Stimulated activated CD4-positive, alpha-beta T cell treated with anti-CD3 and anti-CD28 coated beads, TNF-alpha, amount 100 ng/mL, for 48 hours (primary cell): ENCODE measurements around the gene ATG9B.

Source experiments
- DNase-seq, 3 donors: peaks; one replicate each; pipeline ENCODE4 v3.0.0-alpha.2; 2020; ENCODE audit warnings: low read depth in 3 of 3

Gene ATG9B, protein sequence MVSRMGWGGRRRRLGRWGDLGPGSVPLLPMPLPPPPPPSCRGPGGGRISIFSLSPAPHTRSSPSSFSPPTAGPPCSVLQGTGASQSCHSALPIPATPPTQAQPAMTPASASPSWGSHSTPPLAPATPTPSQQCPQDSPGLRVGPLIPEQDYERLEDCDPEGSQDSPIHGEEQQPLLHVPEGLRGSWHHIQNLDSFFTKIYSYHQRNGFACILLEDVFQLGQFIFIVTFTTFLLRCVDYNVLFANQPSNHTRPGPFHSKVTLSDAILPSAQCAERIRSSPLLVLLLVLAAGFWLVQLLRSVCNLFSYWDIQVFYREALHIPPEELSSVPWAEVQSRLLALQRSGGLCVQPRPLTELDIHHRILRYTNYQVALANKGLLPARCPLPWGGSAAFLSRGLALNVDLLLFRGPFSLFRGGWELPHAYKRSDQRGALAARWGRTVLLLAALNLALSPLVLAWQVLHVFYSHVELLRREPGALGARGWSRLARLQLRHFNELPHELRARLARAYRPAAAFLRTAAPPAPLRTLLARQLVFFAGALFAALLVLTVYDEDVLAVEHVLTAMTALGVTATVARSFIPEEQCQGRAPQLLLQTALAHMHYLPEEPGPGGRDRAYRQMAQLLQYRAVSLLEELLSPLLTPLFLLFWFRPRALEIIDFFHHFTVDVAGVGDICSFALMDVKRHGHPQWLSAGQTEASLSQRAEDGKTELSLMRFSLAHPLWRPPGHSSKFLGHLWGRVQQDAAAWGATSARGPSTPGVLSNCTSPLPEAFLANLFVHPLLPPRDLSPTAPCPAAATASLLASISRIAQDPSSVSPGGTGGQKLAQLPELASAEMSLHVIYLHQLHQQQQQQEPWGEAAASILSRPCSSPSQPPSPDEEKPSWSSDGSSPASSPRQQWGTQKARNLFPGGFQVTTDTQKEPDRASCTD

DNA sequence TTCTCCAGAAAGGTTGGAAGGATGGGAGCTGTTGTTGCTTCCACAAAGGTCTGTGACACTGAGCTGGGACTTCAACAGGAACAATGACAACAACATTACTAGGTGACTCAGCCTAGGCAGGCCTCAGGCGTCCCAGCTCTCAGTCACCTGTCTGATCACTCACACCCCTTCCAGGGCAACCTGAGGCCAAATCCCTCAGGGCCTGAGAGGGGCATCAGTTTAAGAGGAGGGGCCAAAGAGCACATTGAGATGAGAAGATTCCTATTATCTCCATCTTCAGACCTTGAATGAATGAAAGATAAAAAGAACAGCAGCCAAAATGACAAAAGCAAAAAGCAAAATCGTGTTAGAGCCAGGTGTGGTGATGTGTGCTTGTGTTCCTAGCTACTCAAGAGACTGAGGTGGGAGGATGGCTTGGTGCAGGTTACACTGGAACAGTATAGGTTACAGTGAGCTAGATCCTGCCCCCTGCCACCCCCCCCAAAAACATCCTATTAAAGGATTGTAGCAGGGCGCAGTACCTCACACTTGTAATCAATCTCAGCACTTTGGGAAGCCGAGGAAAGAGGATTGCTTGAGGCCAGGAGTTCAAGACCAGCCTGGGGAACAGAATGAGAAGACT is at the start of gene ATG9B:
ATG9B (minus strand) TSS at position 60 of the 622 bp plus-strand sequence. CDS start 71 bp downstream, outside the sequence.
- no peak for DNase-seq

DNA sequence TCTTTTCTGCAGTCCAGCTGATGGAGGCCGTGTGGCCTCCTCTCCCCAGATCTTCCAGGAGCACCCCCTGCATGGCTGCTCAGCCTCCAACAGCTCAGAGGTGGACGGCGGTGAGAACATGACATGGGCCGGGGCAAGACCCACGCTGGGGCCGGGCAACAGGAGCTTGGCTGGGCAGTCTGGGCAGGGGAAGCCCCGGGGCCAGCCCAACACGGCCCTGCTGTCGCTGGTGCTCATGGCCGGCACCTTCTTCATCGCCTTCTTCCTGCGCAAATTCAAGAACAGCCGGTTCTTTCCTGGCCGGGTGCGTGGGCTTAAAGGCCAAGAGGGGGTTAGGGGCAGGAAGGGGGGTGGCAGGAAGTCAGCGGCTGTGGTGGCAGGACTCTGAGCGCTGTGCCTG is 49.7 kb upstream of the ATG9B start:
- DNase-seq = no peak

DNA sequence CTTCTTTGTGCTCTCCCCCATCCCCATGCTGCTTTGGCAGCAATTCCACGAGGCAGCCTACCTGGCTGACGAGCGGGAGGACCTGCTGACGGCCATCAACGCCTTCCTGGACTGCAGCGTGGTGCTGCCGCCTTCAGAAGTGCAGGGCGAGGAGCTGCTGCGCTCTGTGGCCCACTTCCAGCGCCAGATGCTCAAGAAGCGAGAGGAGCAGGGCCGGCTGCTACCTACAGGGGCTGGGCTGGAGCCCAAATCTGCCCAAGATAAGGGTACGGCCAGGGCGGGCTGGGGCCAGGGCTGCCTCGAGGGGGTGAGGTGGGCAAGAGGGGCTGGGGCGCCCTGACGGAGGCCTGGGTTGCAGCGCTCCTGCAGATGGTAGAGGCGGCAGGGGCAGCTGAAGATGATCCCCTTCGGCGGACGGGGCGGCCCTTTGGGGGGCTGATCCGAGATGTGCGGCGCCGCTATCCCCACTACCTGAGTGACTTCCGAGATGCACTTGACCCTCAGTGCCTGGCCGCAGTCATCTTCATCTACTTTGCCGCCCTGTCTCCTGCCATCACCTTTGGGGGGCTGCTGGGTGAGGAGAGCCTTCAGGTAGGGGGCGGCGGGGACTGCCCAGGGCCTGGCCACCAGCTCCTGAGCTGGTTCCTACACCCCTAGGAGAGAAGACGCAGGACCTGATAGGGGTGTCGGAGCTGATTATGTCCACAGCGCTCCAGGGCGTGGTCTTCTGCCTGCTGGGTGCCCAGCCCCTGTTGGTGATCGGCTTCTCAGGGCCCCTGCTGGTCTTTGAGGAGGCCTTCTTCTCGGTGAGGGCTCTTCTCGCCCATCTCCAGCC is 47.0 kb upstream of the ATG9B start:
- no peak for DNase-seq

DNA sequence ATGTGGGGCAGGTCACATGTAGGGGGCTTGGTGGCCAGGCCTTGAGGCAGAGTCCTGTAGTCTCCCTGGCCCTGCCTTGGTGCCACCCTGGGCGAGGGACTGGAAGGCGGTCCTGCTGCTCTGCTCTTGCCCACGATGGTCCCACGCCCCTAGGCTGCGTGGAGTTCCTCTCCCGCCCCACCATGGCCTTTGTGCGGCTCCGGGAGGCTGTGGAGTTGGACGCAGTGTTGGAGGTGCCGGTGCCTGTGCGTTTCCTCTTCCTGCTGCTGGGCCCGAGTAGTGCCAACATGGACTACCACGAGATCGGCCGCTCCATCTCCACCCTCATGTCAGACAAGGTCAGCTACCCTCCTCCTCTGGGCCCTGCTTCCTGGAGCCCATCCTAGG is 46.3 kb upstream of the ATG9B start:
- no peak for DNase-seq

DNA sequence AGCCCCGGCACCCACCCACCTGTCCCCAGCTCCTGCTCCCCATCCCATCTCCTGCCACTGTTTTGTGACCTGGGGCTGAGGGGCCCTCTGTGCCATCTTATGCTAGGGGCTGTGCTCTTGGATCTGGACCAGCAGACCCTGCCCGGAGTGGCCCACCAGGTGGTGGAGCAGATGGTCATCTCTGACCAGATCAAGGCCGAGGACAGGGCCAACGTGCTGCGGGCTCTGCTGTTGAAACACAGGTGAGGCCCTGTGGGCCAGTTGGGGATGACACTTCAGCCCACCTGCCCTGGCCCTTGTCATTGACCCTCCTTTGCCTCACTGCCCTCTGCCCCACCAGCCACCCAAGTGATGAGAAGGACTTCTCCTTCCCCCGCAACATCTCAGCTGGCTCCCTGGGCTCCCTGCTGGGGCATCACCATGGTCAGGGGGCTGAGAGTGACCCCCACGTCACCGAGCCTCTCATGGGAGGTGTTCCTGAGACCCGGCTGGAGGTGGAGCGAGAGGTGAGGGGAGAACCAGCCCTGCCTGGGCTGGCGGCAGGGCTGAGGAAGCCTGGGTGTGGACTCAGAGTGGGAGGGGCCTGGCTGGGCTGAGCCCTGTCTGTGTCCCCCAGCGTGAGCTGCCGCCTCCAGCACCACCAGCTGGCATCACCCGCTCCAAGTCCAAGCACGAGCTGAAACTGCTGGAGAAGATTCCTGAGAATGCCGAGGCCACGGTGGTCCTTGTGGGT is 45.7 kb upstream of the ATG9B start:
- DNase-seq = no peak

DNA sequence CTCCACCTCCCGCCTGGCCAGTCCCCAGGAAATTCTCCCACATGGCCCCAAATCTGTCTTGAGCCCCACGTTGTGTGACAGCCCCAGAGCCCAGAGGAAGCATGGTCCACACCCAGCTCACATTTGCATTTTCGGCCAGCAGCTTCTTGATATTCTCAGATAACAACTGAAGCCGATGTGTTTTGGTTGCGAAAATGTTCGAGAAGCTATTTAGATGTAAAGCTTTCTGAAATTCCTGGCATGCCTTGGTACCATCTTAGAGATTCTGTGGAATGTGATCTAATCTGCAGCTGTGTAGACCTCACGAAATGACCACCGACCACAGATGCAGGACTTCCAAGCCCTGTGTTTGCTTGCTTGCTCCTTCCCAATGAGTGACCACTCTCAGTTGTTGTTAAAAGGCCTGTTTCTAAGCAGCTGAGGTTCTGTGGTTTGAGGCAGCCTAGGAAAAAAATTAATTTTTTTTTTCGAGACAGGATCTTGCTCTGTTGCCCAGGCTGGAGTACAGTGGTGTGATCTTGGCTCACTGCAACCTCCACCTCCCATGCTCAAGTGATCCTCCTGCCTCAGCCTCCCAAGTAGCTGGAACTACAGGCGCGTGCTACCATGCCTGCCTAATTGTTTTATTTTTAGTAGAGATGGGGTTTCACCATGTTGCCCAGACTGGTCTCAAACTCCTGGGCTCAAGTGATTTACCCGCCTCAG is 43.9 kb upstream of the ATG9B start:
- no peak for DNase-seq

DNA sequence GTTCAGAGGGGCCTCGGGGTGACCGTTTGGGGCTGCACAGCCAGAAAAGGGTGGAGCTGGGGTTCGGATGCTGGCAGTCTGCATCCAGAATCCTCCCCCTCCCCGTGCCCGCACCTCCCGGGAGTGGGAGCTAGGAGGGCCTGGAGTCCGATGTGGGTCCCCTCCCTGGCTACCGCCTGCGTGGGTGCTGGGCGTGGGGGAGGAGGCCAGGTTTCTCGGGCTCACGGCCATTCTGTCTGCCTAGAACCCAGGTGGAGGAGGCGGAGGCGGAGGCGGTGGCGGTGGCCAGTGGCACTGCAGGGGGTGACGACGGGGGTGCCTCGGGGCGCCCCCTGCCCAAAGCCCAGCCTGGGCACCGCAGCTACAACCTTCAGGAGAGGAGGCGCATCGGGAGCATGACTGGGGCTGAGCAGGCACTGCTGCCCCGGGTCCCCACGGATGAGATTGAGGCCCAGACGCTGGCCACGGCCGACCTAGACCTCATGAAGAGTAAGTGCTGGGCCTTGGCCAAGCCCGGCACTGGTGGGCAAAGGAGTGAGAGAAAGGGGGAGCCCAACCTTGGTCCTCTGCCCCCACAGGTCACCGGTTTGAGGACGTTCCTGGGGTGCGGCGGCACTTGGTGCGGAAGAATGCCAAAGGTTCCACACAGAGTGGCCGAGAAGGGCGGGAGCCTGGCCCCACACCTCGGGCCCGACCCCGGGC is 42.1 kb upstream of the ATG9B start:
- no peak for DNase-seq

DNA sequence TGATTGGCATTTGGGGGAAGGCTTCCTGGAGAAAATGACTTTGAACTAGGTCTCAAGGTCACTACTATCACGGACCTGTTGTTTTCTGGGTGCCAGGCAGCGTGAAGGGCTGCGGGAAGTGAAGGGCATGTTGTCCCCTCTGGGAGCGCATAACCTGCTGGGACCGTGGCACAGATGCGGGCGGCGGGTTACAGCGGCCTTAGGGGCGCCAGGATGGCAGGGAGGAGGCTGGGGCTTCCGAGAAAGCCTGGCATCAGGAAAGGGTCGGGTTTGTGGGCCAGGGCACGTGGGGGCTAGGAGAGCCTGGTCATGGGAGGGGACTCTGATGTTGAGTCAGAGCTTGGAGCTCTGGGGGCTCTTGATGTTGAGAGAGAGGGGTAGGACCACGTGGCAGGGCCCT is 41.2 kb upstream of the ATG9B start:
- no peak for DNase-seq

DNA sequence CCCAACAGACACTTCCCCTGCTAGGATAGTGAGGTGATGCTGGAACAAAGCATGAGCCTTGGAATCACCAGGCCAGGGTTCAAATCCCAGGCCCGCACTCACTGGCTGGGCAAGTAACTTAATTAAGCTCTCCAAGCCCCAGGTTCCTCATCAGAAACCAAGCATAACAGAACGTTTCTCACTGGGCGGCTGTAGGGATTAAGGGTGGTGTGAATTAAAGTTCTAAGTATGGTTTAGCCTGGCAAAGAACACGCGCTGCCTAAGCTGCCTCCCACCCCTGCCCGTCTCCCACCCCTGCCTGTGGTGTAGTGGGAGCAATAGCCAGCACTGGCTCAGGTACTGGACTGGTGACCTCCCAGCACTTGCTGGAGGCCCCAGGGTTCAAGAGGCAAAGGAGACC is 40.7 kb upstream of the ATG9B start:
- DNase-seq = no peak

DNA sequence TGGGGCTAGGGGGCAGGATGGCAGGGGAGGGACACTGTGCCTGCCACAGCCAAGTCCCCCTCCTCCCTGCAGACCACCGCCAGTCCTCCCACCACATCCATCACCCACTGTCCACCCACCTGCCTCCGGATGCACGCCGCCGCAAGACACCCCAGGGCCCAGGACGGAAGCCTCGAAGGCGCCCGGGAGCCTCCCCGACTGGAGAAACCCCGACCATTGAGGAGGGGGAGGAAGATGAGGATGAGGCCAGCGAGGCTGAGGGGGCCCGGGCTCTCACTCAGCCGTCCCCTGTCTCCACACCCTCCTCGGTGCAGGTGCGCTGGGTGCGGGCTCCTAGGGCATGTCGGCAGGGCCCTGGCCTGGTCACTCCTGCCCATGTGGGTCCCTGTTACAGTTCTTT is 40.2 kb upstream of the ATG9B start:
- no peak for DNase-seq

DNA sequence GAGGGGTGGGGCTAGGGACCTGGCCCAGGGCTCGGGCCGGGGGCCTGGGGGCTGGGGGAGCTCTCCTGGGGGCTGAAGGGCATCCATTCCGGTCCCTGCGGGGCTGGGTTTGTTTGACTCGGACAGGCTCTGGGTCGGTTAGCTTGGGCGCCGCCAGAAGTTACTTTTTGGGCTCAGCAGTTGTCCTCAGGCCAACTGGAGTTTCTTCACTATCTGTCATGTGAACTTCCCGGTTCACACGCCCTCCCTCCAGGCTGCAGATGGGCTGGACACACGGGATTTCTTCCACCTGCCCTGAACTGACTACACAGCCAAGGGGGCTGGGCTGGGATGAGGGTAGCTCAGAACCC is 38.9 kb upstream of the ATG9B start:
- DNase-seq = no peak

DNA sequence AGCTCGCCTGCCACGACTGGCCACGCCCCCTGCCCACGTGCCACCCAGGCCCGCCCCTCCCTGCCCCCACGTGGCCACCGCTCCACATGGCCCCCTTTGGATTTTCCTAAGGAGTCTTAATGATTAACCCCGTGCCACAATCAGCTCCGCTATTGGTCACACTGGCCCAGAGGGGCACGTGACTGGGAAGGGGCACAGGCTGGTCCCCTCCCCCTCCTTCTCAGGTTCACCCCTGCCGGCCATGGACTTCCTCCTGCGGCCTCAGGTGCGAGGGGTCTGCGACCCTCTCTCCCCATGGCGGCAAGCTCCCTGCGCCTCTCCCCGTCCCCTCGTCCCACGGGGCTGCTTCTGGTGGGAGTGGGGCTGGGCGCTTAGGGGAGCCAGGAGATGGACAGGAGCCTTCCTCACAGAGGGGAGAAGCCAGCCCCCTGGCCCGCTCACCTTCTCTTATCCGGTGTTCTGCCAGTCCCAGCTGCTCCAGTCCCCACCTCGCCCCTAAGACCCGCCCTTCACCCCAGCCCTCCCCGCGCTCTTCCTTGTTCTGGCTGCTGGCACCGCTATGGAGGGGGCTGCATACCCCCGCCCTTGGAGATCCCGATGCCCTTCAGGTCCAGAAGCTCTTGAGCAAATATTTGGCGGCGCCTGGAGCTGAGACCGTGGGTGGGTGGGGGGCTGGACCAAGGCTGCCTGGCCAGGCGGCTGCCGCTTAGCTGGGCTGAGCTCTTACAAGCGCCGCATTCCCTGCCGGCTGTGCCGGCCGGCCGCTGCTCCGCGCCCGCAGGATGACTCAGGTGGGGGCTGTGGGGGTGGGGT is 38.3 kb upstream of the ATG9B start:
- DNase-seq = no peak

DNA sequence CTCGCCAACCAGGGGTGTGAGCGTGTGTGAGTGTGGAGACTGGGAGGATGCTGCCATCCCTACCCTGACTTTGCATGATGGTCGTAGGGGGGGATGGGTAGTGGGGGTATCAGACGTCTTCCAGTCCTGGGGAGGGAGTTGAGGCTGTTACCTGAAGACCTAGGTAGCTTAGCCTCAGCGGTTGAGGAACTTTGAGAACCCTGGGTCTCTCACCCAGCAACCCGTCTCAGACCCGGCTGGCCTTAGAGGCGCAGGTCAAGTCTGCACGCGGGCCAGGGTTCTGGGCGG is 37.8 kb upstream of the ATG9B start:
- no peak for DNase-seq

DNA sequence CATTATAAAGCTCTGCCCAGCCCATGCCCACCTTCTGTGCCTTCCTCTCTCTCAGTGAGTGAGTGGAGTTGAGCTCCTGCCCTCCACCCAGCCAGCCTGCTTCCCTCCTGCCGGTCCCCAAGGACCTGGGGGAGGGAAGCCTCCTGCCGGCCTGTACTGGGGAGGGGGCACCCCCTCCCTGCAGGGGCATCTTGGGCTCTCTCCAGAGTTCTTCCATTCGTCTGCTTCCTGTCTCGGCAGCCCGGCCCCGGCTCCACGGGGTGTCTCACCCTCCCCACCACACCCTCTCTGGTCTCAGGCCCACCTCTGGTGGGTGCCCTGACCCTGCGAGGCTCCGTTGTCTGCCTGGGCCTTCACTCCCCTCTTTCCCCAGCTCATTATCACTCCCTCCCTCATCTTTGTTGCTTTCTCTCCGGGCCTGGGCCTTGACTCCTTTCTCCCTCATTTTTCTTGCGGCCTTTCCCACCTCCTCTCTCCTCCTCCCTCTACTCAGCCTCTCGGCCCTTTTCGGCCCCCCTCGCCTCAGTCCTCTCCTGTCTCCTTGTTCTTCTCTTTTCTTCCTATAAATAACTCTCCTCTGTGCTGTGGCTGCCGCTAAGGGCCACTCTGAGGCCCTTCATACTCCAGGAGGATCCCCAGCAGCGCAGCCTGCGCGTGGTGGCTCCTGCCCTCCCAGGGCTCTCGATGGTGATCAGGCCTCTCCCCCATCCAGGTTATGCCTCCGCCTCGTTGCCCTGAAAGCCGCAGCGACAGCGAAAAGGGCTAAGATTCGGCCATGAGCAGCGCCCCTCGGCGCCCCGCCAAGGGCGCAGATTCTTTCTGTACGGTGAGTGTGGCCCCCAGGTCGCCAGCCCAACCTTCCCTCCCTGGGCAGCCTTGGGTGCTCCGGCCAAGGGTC is 37.2 kb upstream of the ATG9B start:
- no peak for DNase-seq

DNA sequence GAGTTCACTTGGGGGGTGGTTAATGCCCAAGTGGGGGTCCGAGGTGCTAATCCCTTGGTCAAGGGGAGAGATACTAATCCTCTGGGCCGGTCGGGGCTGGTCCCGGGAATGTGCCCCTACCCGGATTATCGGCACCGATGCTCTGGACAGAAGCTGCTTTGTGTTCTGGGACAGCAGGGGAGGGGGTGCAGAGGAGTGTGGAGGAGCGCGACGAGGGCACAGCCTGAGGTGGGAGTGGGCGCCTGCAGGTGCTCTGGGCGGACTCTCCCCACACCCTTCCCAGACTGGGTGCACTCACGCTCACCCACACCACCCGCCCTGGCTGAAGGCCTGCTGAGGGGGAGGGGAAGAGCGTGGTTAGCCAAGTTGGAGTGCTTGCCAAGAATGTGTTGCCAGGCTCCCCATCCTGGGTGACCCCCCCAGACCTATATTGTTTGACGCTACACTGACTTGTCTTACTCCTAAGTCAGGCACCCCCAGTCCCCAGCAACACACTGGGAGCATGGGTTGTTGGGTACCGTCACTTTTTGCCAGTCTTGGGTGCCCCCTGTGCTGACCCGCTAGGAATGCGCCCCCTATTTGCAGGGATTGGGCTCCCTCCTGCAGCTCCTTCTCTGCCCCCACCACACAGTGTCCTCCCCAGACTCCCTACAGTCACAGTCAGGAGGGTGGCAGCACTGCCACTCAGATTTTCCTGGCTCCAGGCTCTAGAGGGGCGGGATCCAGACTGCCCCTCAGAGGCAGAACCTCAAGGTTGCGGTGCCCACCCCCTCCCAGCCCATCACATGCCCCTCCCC is 36.3 kb upstream of the ATG9B start:
- DNase-seq = no peak

DNA sequence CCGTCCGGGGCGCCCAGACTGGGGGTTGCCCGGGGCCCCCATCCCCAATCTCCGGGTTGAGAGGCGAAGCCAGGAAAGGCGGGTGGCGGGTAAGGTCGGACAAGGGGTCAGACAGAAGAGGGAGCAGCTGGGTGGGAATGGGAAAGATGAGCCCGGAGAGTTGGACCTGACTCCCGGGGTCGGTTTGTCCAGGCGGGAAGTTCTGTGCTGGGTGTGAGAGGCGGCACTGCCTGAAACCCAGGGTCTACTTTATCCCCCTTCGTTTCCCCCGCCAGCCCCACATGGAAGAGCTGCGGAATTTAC is 35.8 kb upstream of the ATG9B start:
- DNase-seq = no peak

DNA sequence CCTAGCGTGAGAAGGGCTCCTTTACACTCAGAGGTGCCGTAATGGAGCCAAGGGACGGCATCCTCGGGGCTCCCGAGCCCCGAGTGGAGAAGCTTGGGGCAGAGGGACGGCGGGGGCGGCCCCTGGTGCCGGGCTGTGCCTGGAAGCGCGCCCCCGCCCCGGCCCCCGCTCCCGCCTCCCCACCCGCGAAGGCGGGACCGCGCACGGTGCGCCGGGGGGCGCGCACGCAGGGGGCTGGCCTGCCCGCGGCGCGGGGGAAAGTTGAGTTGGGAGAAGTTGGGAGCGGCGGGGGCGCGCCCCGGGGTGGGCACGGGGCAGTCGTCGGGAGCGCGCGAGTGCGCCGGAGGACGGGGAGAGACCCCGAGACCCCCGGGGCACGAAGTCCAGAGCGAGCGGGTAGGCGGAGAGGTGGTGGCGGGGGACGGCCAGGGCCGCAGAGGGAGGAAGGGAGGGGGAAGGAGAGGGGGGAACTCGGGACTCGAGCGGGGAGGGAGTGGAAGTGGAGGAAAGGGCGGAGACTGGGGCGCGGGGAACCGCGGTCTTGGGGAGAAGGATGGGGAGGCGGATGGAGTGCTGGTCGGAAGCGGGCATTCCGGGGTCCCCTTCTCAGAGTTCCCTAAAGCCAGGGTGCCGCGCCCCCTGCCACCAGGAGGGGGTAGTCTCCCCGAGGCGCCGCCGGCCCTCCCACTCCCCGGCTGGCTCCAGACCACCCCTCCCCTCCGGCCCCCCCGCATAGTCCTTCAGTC is 35.2 kb upstream of the ATG9B start, which contains the start of gene SLC4A2:
SLC4A2 (plus strand) TSS at position 223 of the 746 bp plus-strand sequence. CDS start 2,399 bp downstream, outside the sequence.
- peak in 2 of 3 donors; percentile 49 to 69 for DNase-seq
